OCI-LY3 (cell line): ENCODE data around the gene DLGAP4.

Source experiments
- CTCF ChIP-seq: fragments of 200-600, 300-600 bp; sonication (generic); IDR thresholded peaks from 2 replicates; pipeline ENCODE4 v1.5.1; 2014; ENCODE audit warnings: antibody characterized with exemption, low read length, low read depth
- EZH2phosphoT487 ChIP-seq: fragments of 200-600 bp; shearing (Covaris generic); IDR thresholded peaks from 2 replicates; pipeline ENCODE4 v1.6.1; 2018; ENCODE audit warnings: antibody characterized with exemption, mixed run types, low read depth

DNA sequence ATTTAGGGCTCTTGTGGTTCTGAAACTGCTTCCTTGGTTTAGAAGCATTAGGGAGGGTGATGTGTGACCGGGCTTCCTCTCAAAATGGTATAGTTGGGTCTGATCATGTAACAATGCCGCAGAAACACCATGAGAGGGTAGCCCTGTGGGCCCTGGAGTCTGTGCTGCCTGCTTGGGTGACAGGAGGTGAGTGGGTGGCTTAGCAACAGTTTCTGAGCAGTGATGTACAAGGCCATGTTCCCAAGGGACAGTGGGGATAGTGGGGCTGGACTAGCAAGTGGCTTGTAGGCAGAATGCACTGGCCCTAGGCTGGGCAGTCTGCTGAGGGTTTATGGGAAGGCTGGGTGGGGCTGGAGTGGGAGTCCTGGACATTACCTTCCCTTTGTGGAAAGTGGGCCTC, 128.2 kb downstream of the DLGAP4 start:
- TF ChIP-seq CTCF (no peak), EZH2phosphoT487 (no peak)
